Hepatocyte (in vitro differentiated cells): ENCODE data around the gene CEP55. TPM values are rescaled to one million over a fixed set of nuclear protein-coding genes. Genes with fewer than 3 reads are reported as not detected.
A peak's percentile ranks its signal among the peaks of the same experiment; 100 is the strongest.

Experiments used
- DNase-seq: peaks from one replicate; pipeline ENCODE4 v3.0.0-alpha.2; 2016; ENCODE audit warnings: low spot score
- H2AFZ ChIP-seq: fragments of 200-600 bp; sonication (generic); 2 replicates; pipeline ENCODE4 v1.6.0; 2016; ENCODE audit warnings: antibody characterized with exemption, mild to moderate bottlenecking
- H3K27ac ChIP-seq: fragments of 200-600 bp; sonication (generic); 2 replicates; pipeline ENCODE4 v1.5.1; 2016; ENCODE audit warnings: mild to moderate bottlenecking
- H3K27me3 ChIP-seq: fragments of 200-600 bp; sonication (generic); 2 replicates; pipeline ENCODE4 v1.6.1; 2016
- H3K36me3 ChIP-seq: fragments of 200-600 bp; sonication (generic); replicated peaks from 2 replicates; pipeline ENCODE4 v1.5.1; 2016; ENCODE audit warnings: low read depth; ENCODE audit not compliant: insufficient read depth
- H3K4me1 ChIP-seq: fragments of 200-600 bp; sonication (generic); 2 replicates; pipeline ENCODE4 v1.5.1; 2016; ENCODE audit warnings: mild to moderate bottlenecking, moderate library complexity; ENCODE audit not compliant: insufficient read depth
- H3K4me2 ChIP-seq: fragments of 200-600 bp; sonication (generic); 2 replicates; pipeline ENCODE4 v1.6.0; 2016
- H3K4me3 ChIP-seq: fragments of 200-600 bp; sonication (generic); 2 replicates; pipeline ENCODE4 v1.5.1; 2016; ENCODE audit warnings: mild to moderate bottlenecking
- H3K79me2 ChIP-seq: fragments of 200-600 bp; sonication (generic); 2 replicates; pipeline ENCODE4 v1.6.0; 2017; ENCODE audit warnings: mild to moderate bottlenecking
- H3K9me2 ChIP-seq: fragments of 200-600 bp; sonication (generic); replicated peaks from 2 replicates; pipeline ENCODE4 v1.6.0; 2017; ENCODE audit warnings: mild to moderate bottlenecking; ENCODE audit not compliant: insufficient read depth
- H3K9me3 ChIP-seq: fragments of 200-600 bp; sonication (generic); 2 replicates; pipeline ENCODE4 v1.5.1; 2016; ENCODE audit warnings: low read depth, mild to moderate bottlenecking
- H4K20me1 ChIP-seq: fragments of 200-600 bp; sonication (generic); 2 replicates; pipeline ENCODE4 v1.6.0; 2016; ENCODE audit warnings: mild to moderate bottlenecking; ENCODE audit not compliant: insufficient read depth, poor library complexity, severe bottlenecking
- EZH2 ChIP-seq: fragments of 200-600 bp; sonication (generic); IDR thresholded peaks from 2 replicates; pipeline ENCODE4 v1.6.1; 2016; ENCODE audit warnings: antibody characterized with exemption, mild to moderate bottlenecking, borderline replicate concordance
- EZH2phosphoT487 ChIP-seq: fragments of 200-600 bp; sonication (generic); IDR thresholded peaks from one replicate; pipeline ENCODE4 v1.6.1; 2018; ENCODE audit warnings: antibody characterized with exemption, mild to moderate bottlenecking, low read depth, moderate library complexity; ENCODE audit not compliant: unreplicated experiment, severe bottlenecking
- WGBS: methylation state at CpG from one replicate; pipeline ENCODE4 v1.1.6; 2016; ENCODE audit warnings: low lambda C conversion rate; ENCODE audit errors: missing lambda C conversion rate; 5-methylcytosine and 5-hydroxymethylcytosine counted together
- polyA plus RNA-seq: library from polyadenylated mRNA; unstranded; fragments of >200 nt; fragmentation: Nextera tagmentation; extraction: Ambion mirVana; gene quantifications from 2 replicates; pipeline ENCODE4 v1.2.1, GENCODE V29; 2016
- total RNA-seq: library from RNA; depleted of rRNA; stranded (reverse); fragments of >200 nt; gene quantifications from 2 replicates; pipeline ENCODE4 v1.2.3, GENCODE V29; 2014
- TF ChIP-seq, protein P1 (sequence below): fragments of 200-600 bp; sonication (generic); IDR thresholded peaks from 2 replicates; pipeline ENCODE4 v1.5.1; 2016; ENCODE audit warnings: antibody characterized with exemption, mild to moderate bottlenecking; ENCODE audit not compliant: poor library complexity

The CEP55 gene
- total and polyA plus RNA-seq, 2 experiments from 2014 or later = 4.0 to 5.4 TPM

DNA sequence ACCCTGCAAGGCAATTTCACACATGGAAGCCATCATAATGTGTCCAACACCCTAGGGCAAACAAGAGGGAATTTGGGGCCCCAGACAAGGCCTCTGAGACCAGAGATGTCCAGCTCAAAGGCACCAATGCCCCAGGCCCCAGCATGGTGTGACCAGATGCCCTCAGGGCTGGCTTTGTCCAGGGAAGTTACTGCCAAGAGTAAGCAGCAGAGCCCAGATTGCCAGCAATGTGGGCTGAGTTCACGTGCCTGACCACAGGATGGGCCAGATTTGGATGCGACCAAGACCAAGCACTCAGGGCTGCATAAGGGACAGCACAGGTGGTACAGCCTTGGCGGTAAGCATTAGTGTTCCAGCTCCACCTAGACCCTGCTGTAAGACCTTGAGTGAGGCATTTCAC, 27.0 kb upstream of the CEP55 start:
- H3K27ac ChIP-seq = peak overlapping the region; percentile 78
- no peaks in the 10 kb centered on the region for H3K9me2 ChIP-seq
- WGBS = 100% methylated on average over 3 of the region's 3 CpGs
- H3K79me2 ChIP-seq = peaks cover 55% of the 10 kb centered on the region
- no peaks in the 10 kb centered on the region for H3K36me3 ChIP-seq
- H2AFZ ChIP-seq = no peak overlapping the region
- H3K4me1 ChIP-seq = peaks cover 10% of the 10 kb centered on the region
- H3K9me3 ChIP-seq = no peaks in the 10 kb centered on the region
- H3K4me3 ChIP-seq = no peak overlapping the region
- no peak overlapping the region for H3K4me2 ChIP-seq
- H4K20me1 ChIP-seq = no peaks in the 10 kb centered on the region
- no peaks in the 10 kb centered on the region for H3K27me3 ChIP-seq
- DNase-seq = no peak
- TF ChIP-seq EZH2 = no peak
- TF ChIP-seq, protein P1, sequence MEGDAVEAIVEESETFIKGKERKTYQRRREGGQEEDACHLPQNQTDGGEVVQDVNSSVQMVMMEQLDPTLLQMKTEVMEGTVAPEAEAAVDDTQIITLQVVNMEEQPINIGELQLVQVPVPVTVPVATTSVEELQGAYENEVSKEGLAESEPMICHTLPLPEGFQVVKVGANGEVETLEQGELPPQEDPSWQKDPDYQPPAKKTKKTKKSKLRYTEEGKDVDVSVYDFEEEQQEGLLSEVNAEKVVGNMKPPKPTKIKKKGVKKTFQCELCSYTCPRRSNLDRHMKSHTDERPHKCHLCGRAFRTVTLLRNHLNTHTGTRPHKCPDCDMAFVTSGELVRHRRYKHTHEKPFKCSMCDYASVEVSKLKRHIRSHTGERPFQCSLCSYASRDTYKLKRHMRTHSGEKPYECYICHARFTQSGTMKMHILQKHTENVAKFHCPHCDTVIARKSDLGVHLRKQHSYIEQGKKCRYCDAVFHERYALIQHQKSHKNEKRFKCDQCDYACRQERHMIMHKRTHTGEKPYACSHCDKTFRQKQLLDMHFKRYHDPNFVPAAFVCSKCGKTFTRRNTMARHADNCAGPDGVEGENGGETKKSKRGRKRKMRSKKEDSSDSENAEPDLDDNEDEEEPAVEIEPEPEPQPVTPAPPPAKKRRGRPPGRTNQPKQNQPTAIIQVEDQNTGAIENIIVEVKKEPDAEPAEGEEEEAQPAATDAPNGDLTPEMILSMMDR = no peak
- TF ChIP-seq EZH2phosphoT487 = no peak

DNA sequence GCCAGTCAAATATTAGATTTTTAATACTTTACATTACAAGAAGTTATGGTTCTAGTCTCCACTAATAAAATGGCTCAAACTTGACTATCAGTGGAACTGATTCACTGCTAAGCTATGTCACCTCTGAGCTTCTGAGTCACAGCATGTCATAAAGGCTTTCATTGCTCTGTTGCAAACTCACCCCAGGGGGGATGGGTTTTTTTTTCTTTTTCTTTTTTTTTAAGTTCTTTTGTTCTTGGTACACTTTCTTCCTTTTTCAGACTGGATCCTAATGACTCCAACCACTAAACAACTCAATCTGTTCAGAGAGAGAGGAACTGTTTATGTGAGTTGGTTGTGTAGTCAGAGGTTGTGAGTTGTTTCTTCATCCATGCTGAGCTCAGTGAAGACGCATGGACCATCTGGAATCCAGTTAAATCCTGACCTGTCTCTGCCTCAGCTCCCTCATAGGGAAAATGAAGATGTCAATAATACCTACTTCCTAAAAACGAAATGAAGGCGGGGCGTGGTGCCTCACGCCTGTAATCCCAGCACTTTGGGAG, 25.2 kb upstream of the CEP55 start:
- Histone ChIP-seq H3K4me3 (no peak overlapping the region), H3K9me3 (no peaks in the 10 kb centered on the region), H3K4me2 (no peak overlapping the region), H4K20me1 (no peaks in the 10 kb centered on the region), H3K9me2 (no peaks in the 10 kb centered on the region), H3K4me1 (peaks cover 7% of the 10 kb centered on the region), H3K27ac (peak overlapping the region; percentile 78), H3K79me2 (peaks cover 56% of the 10 kb centered on the region), H3K36me3 (no peaks in the 10 kb centered on the region), H2AFZ (no peak overlapping the region), H3K27me3 (no peaks in the 10 kb centered on the region)
- peak; percentile 80 for DNase-seq
- TF ChIP-seq, protein P1 = no peak
- WGBS = 64% methylated on average over 5 of the region's 5 CpGs

DNA sequence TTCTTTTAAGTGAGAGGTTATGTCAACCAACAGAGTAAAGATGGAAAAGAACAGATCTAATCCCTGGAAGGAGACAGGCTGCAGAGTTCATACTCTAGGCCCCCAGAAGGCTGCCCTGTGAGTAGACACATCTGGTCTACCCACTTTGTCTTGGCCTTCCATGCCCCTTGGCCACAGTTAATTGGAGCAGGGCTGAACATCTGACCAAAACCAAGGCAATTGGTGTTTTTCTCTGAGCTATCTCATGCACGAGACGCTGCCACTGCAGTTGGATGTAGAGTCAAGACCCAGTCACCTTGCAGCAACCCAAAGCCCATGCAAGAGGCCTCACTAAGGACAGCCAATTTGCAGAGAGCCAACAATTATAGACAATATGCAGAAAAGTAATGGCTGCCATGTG, 23.3 kb upstream of the CEP55 start:
- Histone ChIP-seq H3K9me3 (no peaks in the 10 kb centered on the region), H3K4me2 (no peak overlapping the region), H3K9me2 (no peaks in the 10 kb centered on the region), H3K27me3 (no peaks in the 10 kb centered on the region), H3K27ac (no peak overlapping the region), H3K4me1 (peaks cover 6% of the 10 kb centered on the region), H2AFZ (no peak overlapping the region), H3K36me3 (no peaks in the 10 kb centered on the region), H3K79me2 (peaks cover 63% of the 10 kb centered on the region), H4K20me1 (no peaks in the 10 kb centered on the region), H3K4me3 (no peak overlapping the region)
- DNase-seq = no peak
- 100% methylated on average over 2 of the region's 2 CpGs for WGBS
- TF ChIP-seq EZH2phosphoT487 = no peak
- no peak for TF ChIP-seq EZH2
- TF ChIP-seq, protein P1 = no peak
